Fibroblast of mammary gland (primary cell): ENCODE measurements around the gene SLC17A6.

ENCODE experiments used
- DNase-seq: peaks from one replicate; pipeline ENCODE4 v3.0.0-alpha.2; 2010; ENCODE audit warnings: low read depth
- H3K4me3 ChIP-seq: 2 replicates; pipeline ENCODE4 v1.5.1; 2011; ENCODE audit warnings: low read depth, mild to moderate bottlenecking, low read length, moderate library complexity; ENCODE audit not compliant: control insufficient read depth
- CTCF ChIP-seq: conservative IDR thresholded peaks from 2 replicates; pipeline ENCODE4 v1.5.1; 2011; ENCODE audit warnings: low read depth, low read length, inconsistent platforms; ENCODE audit not compliant: control insufficient read depth, insufficient read depth

The SLC17A6 gene

GRCh38 chr11:22371160-22371559 lies 33.0 kb downstream of the SLC17A6 start:
- TF ChIP-seq CTCF, result no peak
- DNase-seq, result no peak
- H3K4me3 ChIP-seq, result no peak overlapping the region

DNA sequence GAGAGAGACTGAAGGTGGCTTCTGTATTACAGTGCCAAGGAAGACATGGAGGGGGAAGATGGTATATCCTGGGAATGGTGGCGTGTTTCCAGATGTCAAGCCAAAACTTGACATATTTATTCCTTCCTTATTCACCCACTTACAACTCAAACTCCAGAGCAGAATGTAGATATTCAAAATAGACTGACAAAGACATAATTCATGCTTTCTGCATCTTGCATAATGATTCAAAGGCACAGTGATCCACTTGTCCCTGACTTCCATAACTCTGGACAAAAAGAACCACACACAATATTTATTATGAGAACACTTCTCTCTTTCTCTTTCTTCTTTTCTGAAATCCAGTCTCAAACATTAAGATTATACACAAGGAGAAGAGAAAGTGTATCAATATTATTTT lies 48.9 kb downstream of the SLC17A6 start:
- DNase-seq, result no peak
- TF ChIP-seq CTCF, result no peak

GRCh38 chr11:22389526-22390282 lies 51.5 kb downstream of the SLC17A6 start:
- TF ChIP-seq CTCF, result no peak
- no peak overlapping the region for H3K4me3 ChIP-seq
- DNase-seq, result no peak

More for the DNA sequence above, 48.9 kb downstream of the SLC17A6 start:
- H3K4me3 ChIP-seq, result no peak overlapping the region

GRCh38 chr11:22390283-22390655 lies 52.1 kb downstream of the SLC17A6 start:
- DNase-seq, result no peak
- TF ChIP-seq CTCF, result no peak
- no peak overlapping the region for H3K4me3 ChIP-seq

GRCh38 chr11:22392561-22392960 lies 54.4 kb downstream of the SLC17A6 start:
- no peak overlapping the region for H3K4me3 ChIP-seq
- DNase-seq, result no peak
- TF ChIP-seq CTCF, result no peak

- TF ChIP-seq CTCF, result no peak
- no peak for DNase-seq
- H3K4me3 ChIP-seq, result no peak overlapping the region
These were observed 67.2 kb downstream of the SLC17A6 start for GRCh38 chr11:22405377-22405776.
